K562 (cell line): ENCODE data around the gene TMEM209. TPM values are rescaled to one million over a fixed set of nuclear protein-coding genes. Genes with fewer than 3 reads are reported as not detected.
A peak's percentile ranks its signal among the peaks of the same experiment; 100 is the strongest.

Experiments
- E2F3 ChIP-seq: fragments of 250-450 bp; sonication (Bioruptor Pico); IDR thresholded peaks from 2 replicates; pipeline ENCODE4 v1.4.0; 2020; ENCODE audit warnings: mild to moderate bottlenecking
- ETV6 ChIP-seq, 3 experiments: fragments of 150-350 bp in 1 of 3; sonication (generic) in 1 of 3; formaldehyde crosslinking in 1 of 3; IDR thresholded peaks; 2 replicates each; pipeline versions ENCODE4 v1.6.1 to v1.8.0; 2014 to 2022; ENCODE audit warnings: borderline replicate concordance in 2 of 3, low read depth in 2 of 3, antibody characterized with exemption in 1 of 3, low read length in 1 of 3, mild to moderate bottlenecking in 1 of 3, missing genetic modification reagents in 1 of 3
- FOXM1 ChIP-seq, 2 experiments: fragments of 450-650 bp in 1 of 2; sonication (generic) in 1 of 2; formaldehyde crosslinking in 1 of 2; IDR thresholded peaks; 2 replicates each; pipeline versions ENCODE4 v1.6.1 to v1.9.0; 2017 to 2022; ENCODE audit warnings: low read depth in 2 of 2, mild to moderate bottlenecking in 2 of 2, missing genetic modification reagents in 1 of 2, moderate library complexity in 1 of 2
- MECOM ChIP-seq: fragments of 250-450 bp; sonication (Bioruptor Pico); IDR thresholded peaks from 2 replicates; pipeline ENCODE4 v1.8.0; 2022; ENCODE audit warnings: inconsistent platforms
- TEAD1 ChIP-seq, 2 experiments: fragments of 450-650 bp in 1 of 2; sonication (generic) in 1 of 2; formaldehyde crosslinking; IDR thresholded peaks; 2 replicates each; pipeline versions ENCODE4 v1.4.0 to v1.8.0; 2020 to 2022; ENCODE audit warnings: mild to moderate bottlenecking in 2 of 2, missing genetic modification reagents in 1 of 2
- ZC3H11A ChIP-seq: IDR thresholded peaks from 2 replicates; pipeline ENCODE4 v1.6.1; 2012; ENCODE audit warnings: low read depth, low read length, improper control_type of control experiment
- ZNF165 ChIP-seq: fragments of 250-450 bp; sonication (Bioruptor Pico); IDR thresholded peaks from 2 replicates; pipeline ENCODE4 v1.4.0; 2020; ENCODE audit warnings: borderline replicate concordance
- ZNF431 ChIP-seq: sonication (generic); formaldehyde crosslinking; IDR thresholded peaks from 2 replicates; pipeline ENCODE4 v1.8.0; 2022; ENCODE audit warnings: mild to moderate bottlenecking, missing genetic modification reagents
- ZZZ3 ChIP-seq: fragments of 450-650 bp; IDR thresholded peaks from 2 replicates; pipeline ENCODE4 v1.6.1; 2016; ENCODE audit warnings: antibody characterized with exemption, mild to moderate bottlenecking, moderate library complexity
- polyA plus RNA-seq, 8 experiments: library from polyadenylated mRNA; depleted of rRNA in 4 of 8; stranded (reverse) in 5 of 8; unstranded in 3 of 8; fragments of >200 nt; fragmentation: Nextera tagmentation in 2 of 8; fragmentation: Illumina TruSeq in 1 of 8; extraction: Ambion mirVana in 2 of 8; extraction: Trizol in 1 of 8; gene quantifications; 2 replicates each; pipeline versions ENCODE4 v1.2.1 to v1.2.3, GENCODE V29; 2011 to 2014; ENCODE audit warnings: inconsistent platforms in 1 of 8, missing spikeins in 1 of 8
- total RNA-seq, 7 experiments: library from RNA; depleted of rRNA in 6 of 7; stranded (reverse); fragments of >200 nt in 6 of 7; fragmentation: Illumina TruSeq in 2 of 7; extraction: Trizol in 2 of 7; gene quantifications; 2 replicates each; pipeline versions ENCODE4 v1.2.1 to v1.2.3, GENCODE V29; 2011 to 2021; ENCODE audit warnings: low replicate concordance in 1 of 7
- TF ChIP-seq, protein P1 (sequence below): IDR thresholded peaks from 3 replicates; pipeline ENCODE4 v1.6.1; 2011; ENCODE audit warnings: borderline replicate concordance, mild to moderate bottlenecking; ENCODE audit not compliant: insufficient read length, insufficient read depth
- TF ChIP-seq, protein P2 (sequence below), 2 experiments: fragments of 250-450 bp in 1 of 2; fragments of 450-650 bp in 1 of 2; sonication (Bioruptor Pico) in 1 of 2; IDR thresholded peaks; 2 replicates each; pipeline versions ENCODE4 v1.6.1 to v1.8.0; 2016 to 2021; ENCODE audit warnings: mild to moderate bottlenecking in 2 of 2, moderate library complexity in 2 of 2, missing compliant biosample characterization in 1 of 2, missing genetic modification characterization in 1 of 2
- TF ChIP-seq, protein P3 (sequence below), 2 experiments: fragments of 450-650 bp; formaldehyde crosslinking in 1 of 2; IDR thresholded peaks; 2 replicates each; pipeline versions ENCODE4 v1.4.0 to v1.6.1; 2014 to 2020; ENCODE audit warnings: mild to moderate bottlenecking in 2 of 2, borderline replicate concordance in 1 of 2, low read depth in 1 of 2

The TMEM209 gene
- total and polyA plus RNA-seq, 9 of the 15 experiments (the other 6 are each of a cell fraction or from before 2014, with no cell fraction given): 36.8 to 116 (median 76.6) TPM

DNA sequence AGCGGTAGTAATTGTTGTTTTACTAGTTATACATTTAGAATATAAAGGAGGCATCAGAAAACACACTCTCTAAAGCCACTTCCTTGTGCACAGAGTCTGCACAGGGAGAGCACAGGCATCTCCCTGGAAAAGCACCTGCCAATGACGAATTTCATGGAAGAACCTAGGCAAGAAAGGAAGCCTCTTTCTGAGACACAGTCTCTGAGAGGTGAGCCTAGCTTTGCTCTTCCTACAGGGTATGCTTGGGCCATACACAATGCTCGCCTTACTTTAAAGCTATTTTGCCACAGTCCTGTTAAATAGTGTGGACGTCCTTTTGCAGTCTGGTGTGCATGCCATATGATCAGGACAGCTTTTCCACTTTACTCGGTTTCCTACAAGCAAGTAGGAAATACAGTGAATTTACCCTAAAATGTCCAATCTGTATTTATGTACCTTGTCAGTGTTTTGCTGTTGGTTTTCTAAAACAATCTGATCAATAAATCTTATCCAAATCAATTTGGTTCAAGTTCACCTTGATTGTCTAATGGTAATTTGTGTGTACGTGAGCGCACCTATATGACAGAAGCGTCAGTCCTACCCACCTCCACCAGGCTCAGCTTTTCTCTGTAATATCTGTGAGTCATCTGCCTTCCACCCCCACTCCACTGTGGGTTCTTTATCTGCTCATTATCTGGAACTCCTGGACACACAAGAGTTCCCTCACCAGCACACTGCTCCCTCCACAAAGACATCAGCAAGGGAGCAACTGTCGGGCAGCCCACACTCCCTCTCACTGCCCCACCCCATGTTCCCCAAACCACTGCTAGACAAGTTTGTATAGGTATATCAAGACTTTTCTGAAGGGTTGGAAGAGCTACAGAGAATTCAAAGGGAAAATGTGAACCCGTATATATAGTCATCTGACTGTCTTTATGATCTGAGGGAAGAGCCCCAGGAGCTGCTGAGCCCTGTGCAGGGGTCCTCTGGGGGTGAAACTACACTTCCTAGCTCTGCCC lies 69.7 kb downstream of the TMEM209 start (continued):
- TF ChIP-seq, protein P1, sequence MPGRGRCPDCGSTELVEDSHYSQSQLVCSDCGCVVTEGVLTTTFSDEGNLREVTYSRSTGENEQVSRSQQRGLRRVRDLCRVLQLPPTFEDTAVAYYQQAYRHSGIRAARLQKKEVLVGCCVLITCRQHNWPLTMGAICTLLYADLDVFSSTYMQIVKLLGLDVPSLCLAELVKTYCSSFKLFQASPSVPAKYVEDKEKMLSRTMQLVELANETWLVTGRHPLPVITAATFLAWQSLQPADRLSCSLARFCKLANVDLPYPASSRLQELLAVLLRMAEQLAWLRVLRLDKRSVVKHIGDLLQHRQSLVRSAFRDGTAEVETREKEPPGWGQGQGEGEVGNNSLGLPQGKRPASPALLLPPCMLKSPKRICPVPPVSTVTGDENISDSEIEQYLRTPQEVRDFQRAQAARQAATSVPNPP: no peak
- TF ChIP-seq ZC3H11A (peak; percentile 78; the same call in 1 of the 2 replicates), MECOM (CRISPR knock-in tag) (no peak; the same call in 1 of the 2 replicates), E2F3 (0 out of 2 replicates have a peak, but pooled peaks have one; percentile 8), ZZZ3 (no peak), ZNF165 (CRISPR knock-in tag) (peak; percentile 62; the same call in 1 of the 2 replicates), TEAD1 (CRISPR knock-in tag; IDR thresholded peaks at IDR 0.05) (peak in 1 of 2 experiments; percentile 27; a peak in 1 of 4 replicates), ETV6 (IDR thresholded peaks at IDR 0.05; ENCODE audit: borderline replicate concordance in 1 of 2, low read depth in 2 of 2, low read length in 1 of 2) (peak; percentile 6 to 66; a peak in 1 of 4 replicates), ETV6 (CRISPR knock-in tag; IDR thresholded peaks at IDR 0.05; ENCODE audit: borderline replicate concordance) (no peak), FOXM1 (IDR thresholded peaks at IDR 0.05; ENCODE audit: low read depth) (peak; percentile 73), FOXM1 (CRISPR knock-in tag; IDR thresholded peaks at IDR 0.05; ENCODE audit: low read depth) (no peak), ZNF431 (CRISPR knock-in tag) (0 out of 2 replicates have a peak, but pooled peaks have one; percentile 1)
- TF ChIP-seq, protein P2, sequence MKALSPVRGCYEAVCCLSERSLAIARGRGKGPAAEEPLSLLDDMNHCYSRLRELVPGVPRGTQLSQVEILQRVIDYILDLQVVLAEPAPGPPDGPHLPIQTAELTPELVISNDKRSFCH (CRISPR knock-in tag; IDR thresholded peaks at IDR 0.05): no peak
- TF ChIP-seq, protein P2 (tag; IDR thresholded peaks at IDR 0.05): no peak; the same call in 1 of the 2 replicates
- TF ChIP-seq, protein P3, sequence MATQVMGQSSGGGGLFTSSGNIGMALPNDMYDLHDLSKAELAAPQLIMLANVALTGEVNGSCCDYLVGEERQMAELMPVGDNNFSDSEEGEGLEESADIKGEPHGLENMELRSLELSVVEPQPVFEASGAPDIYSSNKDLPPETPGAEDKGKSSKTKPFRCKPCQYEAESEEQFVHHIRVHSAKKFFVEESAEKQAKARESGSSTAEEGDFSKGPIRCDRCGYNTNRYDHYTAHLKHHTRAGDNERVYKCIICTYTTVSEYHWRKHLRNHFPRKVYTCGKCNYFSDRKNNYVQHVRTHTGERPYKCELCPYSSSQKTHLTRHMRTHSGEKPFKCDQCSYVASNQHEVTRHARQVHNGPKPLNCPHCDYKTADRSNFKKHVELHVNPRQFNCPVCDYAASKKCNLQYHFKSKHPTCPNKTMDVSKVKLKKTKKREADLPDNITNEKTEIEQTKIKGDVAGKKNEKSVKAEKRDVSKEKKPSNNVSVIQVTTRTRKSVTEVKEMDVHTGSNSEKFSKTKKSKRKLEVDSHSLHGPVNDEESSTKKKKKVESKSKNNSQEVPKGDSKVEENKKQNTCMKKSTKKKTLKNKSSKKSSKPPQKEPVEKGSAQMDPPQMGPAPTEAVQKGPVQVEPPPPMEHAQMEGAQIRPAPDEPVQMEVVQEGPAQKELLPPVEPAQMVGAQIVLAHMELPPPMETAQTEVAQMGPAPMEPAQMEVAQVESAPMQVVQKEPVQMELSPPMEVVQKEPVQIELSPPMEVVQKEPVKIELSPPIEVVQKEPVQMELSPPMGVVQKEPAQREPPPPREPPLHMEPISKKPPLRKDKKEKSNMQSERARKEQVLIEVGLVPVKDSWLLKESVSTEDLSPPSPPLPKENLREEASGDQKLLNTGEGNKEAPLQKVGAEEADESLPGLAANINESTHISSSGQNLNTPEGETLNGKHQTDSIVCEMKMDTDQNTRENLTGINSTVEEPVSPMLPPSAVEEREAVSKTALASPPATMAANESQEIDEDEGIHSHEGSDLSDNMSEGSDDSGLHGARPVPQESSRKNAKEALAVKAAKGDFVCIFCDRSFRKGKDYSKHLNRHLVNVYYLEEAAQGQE (IDR thresholded peaks at IDR 0.05; ENCODE audit: borderline replicate concordance): peak; percentile 56; the same call in 1 of the 2 replicates
- TF ChIP-seq, protein P3 (CRISPR knock-in tag; IDR thresholded peaks at IDR 0.05; ENCODE audit: low read depth): no peak
